ENCODE data around the gene DAPK1.

Gene DAPK1

GRCh38 chr9:87643107-87643650 lies 145.5 kb downstream of the DAPK1 start:
- Histone ChIP-seq H3K9ac (ENCODE audit: low read length) (no peak overlapping the region), H3K27ac (ENCODE audit: low read depth, low read length) (no peak overlapping the region), H3K4me1 (ENCODE audit: control insufficient read depth, insufficient read depth, low read length) (peaks cover 19% of the 10 kb centered on the region), H3K4me3 (ENCODE audit: low read length) (no peak overlapping the region), H3K36me3 (ENCODE audit: control insufficient read depth, insufficient read depth, low read length) (no peaks in the 10 kb centered on the region), H3K27me3 (ENCODE audit: control insufficient read depth, insufficient read depth, low read length) (no peaks in the 10 kb centered on the region)

- no peak overlapping the region for H3K9ac ChIP-seq (ENCODE audit: low read length)
- H3K4me3 ChIP-seq (ENCODE audit: low read length), result no peak overlapping the region
- H3K27ac ChIP-seq (ENCODE audit: low read depth, low read length), result no peak overlapping the region
- peaks cover 19% of the 10 kb centered on the region for H3K4me1 ChIP-seq (ENCODE audit: control insufficient read depth, insufficient read depth, low read length)
- no peaks in the 10 kb centered on the region for H3K27me3 ChIP-seq (ENCODE audit: control insufficient read depth, insufficient read depth, low read length)
- H3K36me3 ChIP-seq (ENCODE audit: control insufficient read depth, insufficient read depth, low read length), result no peaks in the 10 kb centered on the region
Observed at GRCh38 chr9:87643778-87644570, 146.3 kb downstream of the DAPK1 start.

- H3K27me3 ChIP-seq (ENCODE audit: control insufficient read depth, insufficient read depth, low read length), result no peaks in the 10 kb centered on the region
- H3K4me1 ChIP-seq (ENCODE audit: control insufficient read depth, insufficient read depth, low read length), result peaks cover 15% of the 10 kb centered on the region
- no peak overlapping the region for H3K9ac ChIP-seq (ENCODE audit: low read length)
- no peak overlapping the region for H3K27ac ChIP-seq (ENCODE audit: low read depth, low read length)
- H3K36me3 ChIP-seq (ENCODE audit: control insufficient read depth, insufficient read depth, low read length), result no peaks in the 10 kb centered on the region
- H3K4me3 ChIP-seq (ENCODE audit: low read length), result no peak overlapping the region
Observed at GRCh38 chr9:87644659-87645058, 147.0 kb downstream of the DAPK1 start.

GRCh38 chr9:87646546-87646945 lies 148.9 kb downstream of the DAPK1 start:
- H3K9ac ChIP-seq (ENCODE audit: low read length), result no peak overlapping the region
- no peak overlapping the region for H3K4me3 ChIP-seq (ENCODE audit: low read length)
- H3K4me1 ChIP-seq (ENCODE audit: control insufficient read depth, insufficient read depth, low read length), result peaks cover 4% of the 10 kb centered on the region
- H3K27ac ChIP-seq (ENCODE audit: low read depth, low read length), result no peak overlapping the region
- H3K36me3 ChIP-seq (ENCODE audit: control insufficient read depth, insufficient read depth, low read length), result no peaks in the 10 kb centered on the region
- no peaks in the 10 kb centered on the region for H3K27me3 ChIP-seq (ENCODE audit: control insufficient read depth, insufficient read depth, low read length)

- Histone ChIP-seq H3K27me3 (ENCODE audit: control insufficient read depth, insufficient read depth, low read length) (no peaks in the 10 kb centered on the region), H3K9ac (ENCODE audit: low read length) (no peak overlapping the region), H3K4me1 (ENCODE audit: control insufficient read depth, insufficient read depth, low read length) (peaks cover 4% of the 10 kb centered on the region), H3K4me3 (ENCODE audit: low read length) (no peak overlapping the region), H3K36me3 (ENCODE audit: control insufficient read depth, insufficient read depth, low read length) (no peaks in the 10 kb centered on the region), H3K27ac (ENCODE audit: low read depth, low read length) (no peak overlapping the region)
Observed at GRCh38 chr9:87647114-87647513, 149.4 kb downstream of the DAPK1 start.

GRCh38 chr9:87648606-87649005 lies 150.9 kb downstream of the DAPK1 start:
- H3K36me3 ChIP-seq (ENCODE audit: control insufficient read depth, insufficient read depth, low read length), result no peaks in the 10 kb centered on the region
- no peak overlapping the region for H3K9ac ChIP-seq (ENCODE audit: low read length)
- no peak overlapping the region for H3K4me3 ChIP-seq (ENCODE audit: low read length)
- H3K4me1 ChIP-seq (ENCODE audit: control insufficient read depth, insufficient read depth, low read length), result no peaks in the 10 kb centered on the region
- H3K27me3 ChIP-seq (ENCODE audit: control insufficient read depth, insufficient read depth, low read length), result no peaks in the 10 kb centered on the region
- H3K27ac ChIP-seq (ENCODE audit: low read depth, low read length), result no peak overlapping the region

- Histone ChIP-seq H3K27ac (ENCODE audit: low read depth, low read length) (no peak overlapping the region), H3K4me3 (ENCODE audit: low read length) (no peak overlapping the region), H3K27me3 (ENCODE audit: control insufficient read depth, insufficient read depth, low read length) (no peaks in the 10 kb centered on the region), H3K9ac (ENCODE audit: low read length) (no peak overlapping the region), H3K36me3 (ENCODE audit: control insufficient read depth, insufficient read depth, low read length) (no peaks in the 10 kb centered on the region), H3K4me1 (ENCODE audit: control insufficient read depth, insufficient read depth, low read length) (no peaks in the 10 kb centered on the region)
Observed at GRCh38 chr9:87650611-87651295, 153.1 kb downstream of the DAPK1 start.

- no peaks in the 10 kb centered on the region for H3K36me3 ChIP-seq (ENCODE audit: control insufficient read depth, insufficient read depth, low read length)
- H3K4me3 ChIP-seq (ENCODE audit: low read length), result no peak overlapping the region
- H3K4me1 ChIP-seq (ENCODE audit: control insufficient read depth, insufficient read depth, low read length), result peaks cover 4% of the 10 kb centered on the region
- no peaks in the 10 kb centered on the region for H3K27me3 ChIP-seq (ENCODE audit: control insufficient read depth, insufficient read depth, low read length)
- no peak overlapping the region for H3K27ac ChIP-seq (ENCODE audit: low read depth, low read length)
- no peak overlapping the region for H3K9ac ChIP-seq (ENCODE audit: low read length)
Observed at GRCh38 chr9:87651431-87651830, 153.8 kb downstream of the DAPK1 start.

GRCh38 chr9:87653941-87654340 lies 156.3 kb downstream of the DAPK1 start:
- H3K27ac ChIP-seq (ENCODE audit: low read depth, low read length), result no peak overlapping the region
- H3K36me3 ChIP-seq (ENCODE audit: control insufficient read depth, insufficient read depth, low read length), result no peaks in the 10 kb centered on the region
- no peak overlapping the region for H3K4me3 ChIP-seq (ENCODE audit: low read length)
- H3K27me3 ChIP-seq (ENCODE audit: control insufficient read depth, insufficient read depth, low read length), result no peaks in the 10 kb centered on the region
- H3K9ac ChIP-seq (ENCODE audit: low read length), result no peak overlapping the region
- H3K4me1 ChIP-seq (ENCODE audit: control insufficient read depth, insufficient read depth, low read length), result peaks cover 6% of the 10 kb centered on the region

- peaks cover 6% of the 10 kb centered on the region for H3K4me1 ChIP-seq (ENCODE audit: control insufficient read depth, insufficient read depth, low read length)
- H3K4me3 ChIP-seq (ENCODE audit: low read length), result no peak overlapping the region
- H3K9ac ChIP-seq (ENCODE audit: low read length), result no peak overlapping the region
- H3K36me3 ChIP-seq (ENCODE audit: control insufficient read depth, insufficient read depth, low read length), result peaks cover 2% of the 10 kb centered on the region
- no peak overlapping the region for H3K27ac ChIP-seq (ENCODE audit: low read depth, low read length)
- no peaks in the 10 kb centered on the region for H3K27me3 ChIP-seq (ENCODE audit: control insufficient read depth, insufficient read depth, low read length)
Observed at GRCh38 chr9:87655731-87656130, 158.1 kb downstream of the DAPK1 start.

- Histone ChIP-seq H3K36me3 (ENCODE audit: control insufficient read depth, insufficient read depth, low read length) (peaks cover 2% of the 10 kb centered on the region), H3K4me3 (ENCODE audit: low read length) (no peak overlapping the region), H3K27ac (ENCODE audit: low read depth, low read length) (no peak overlapping the region)
Observed at GRCh38 chr9:87656485-87656884, 158.8 kb downstream of the DAPK1 start.

GRCh38 chr9:87657190-87657589 lies 159.5 kb downstream of the DAPK1 start:
- peaks cover 9% of the 10 kb centered on the region for H3K4me1 ChIP-seq (ENCODE audit: control insufficient read depth, insufficient read depth, low read length)
- no peak overlapping the region for H3K27ac ChIP-seq (ENCODE audit: low read depth, low read length)
- no peaks in the 10 kb centered on the region for H3K27me3 ChIP-seq (ENCODE audit: control insufficient read depth, insufficient read depth, low read length)
- peaks cover 2% of the 10 kb centered on the region for H3K36me3 ChIP-seq (ENCODE audit: control insufficient read depth, insufficient read depth, low read length)
- no peak overlapping the region for H3K4me3 ChIP-seq (ENCODE audit: low read length)
- H3K9ac ChIP-seq (ENCODE audit: low read length), result no peak overlapping the region

More at GRCh38 chr9:87656485-87656884, 158.8 kb downstream of the DAPK1 start:
- no peaks in the 10 kb centered on the region for H3K27me3 ChIP-seq (ENCODE audit: control insufficient read depth, insufficient read depth, low read length)
- H3K9ac ChIP-seq (ENCODE audit: low read length), result no peak overlapping the region
- peaks cover 8% of the 10 kb centered on the region for H3K4me1 ChIP-seq (ENCODE audit: control insufficient read depth, insufficient read depth, low read length)
